ENCODE data around the gene ZNRF1.

ZNRF1 gene

DNA sequence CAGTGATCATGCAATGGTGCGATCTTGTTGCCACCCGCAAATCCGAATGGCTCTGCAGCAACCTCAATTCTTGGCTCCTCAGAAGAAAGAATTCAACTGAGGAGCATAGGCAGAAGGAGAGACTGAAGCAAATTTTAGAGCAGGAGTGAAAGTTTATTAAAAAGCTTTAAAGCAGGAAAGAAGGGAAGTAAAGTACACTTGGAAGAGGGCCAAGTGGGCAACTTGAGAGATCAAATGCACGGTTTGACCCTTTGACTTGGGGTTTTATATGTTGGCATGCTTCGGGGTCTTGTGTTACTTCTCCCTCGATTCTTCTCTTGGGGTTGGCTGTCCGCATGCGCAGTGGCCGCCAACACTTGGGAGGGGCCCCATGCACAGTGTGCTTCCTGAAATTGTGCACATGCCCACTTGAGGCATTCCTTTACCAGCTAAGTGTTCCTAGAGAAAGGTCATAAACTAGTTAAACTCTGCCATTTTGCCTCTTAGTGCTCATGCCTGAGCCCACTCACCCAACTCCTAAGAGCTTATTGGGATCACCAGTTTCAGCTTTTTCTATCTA, 36.7 kb downstream of the ZNRF1 start:
- no peak for TF ChIP-seq TAF1 (IDR thresholded peaks at IDR 0.05; ENCODE audit: borderline replicate concordance, insufficient read depth, low read length)
- no peak for TF ChIP-seq FOXP2 (optimal IDR thresholded peaks at IDR 0.05; ENCODE audit: borderline replicate concordance, extremely low read depth, extremely low read length, insufficient read depth)
- TF ChIP-seq, protein P1, sequence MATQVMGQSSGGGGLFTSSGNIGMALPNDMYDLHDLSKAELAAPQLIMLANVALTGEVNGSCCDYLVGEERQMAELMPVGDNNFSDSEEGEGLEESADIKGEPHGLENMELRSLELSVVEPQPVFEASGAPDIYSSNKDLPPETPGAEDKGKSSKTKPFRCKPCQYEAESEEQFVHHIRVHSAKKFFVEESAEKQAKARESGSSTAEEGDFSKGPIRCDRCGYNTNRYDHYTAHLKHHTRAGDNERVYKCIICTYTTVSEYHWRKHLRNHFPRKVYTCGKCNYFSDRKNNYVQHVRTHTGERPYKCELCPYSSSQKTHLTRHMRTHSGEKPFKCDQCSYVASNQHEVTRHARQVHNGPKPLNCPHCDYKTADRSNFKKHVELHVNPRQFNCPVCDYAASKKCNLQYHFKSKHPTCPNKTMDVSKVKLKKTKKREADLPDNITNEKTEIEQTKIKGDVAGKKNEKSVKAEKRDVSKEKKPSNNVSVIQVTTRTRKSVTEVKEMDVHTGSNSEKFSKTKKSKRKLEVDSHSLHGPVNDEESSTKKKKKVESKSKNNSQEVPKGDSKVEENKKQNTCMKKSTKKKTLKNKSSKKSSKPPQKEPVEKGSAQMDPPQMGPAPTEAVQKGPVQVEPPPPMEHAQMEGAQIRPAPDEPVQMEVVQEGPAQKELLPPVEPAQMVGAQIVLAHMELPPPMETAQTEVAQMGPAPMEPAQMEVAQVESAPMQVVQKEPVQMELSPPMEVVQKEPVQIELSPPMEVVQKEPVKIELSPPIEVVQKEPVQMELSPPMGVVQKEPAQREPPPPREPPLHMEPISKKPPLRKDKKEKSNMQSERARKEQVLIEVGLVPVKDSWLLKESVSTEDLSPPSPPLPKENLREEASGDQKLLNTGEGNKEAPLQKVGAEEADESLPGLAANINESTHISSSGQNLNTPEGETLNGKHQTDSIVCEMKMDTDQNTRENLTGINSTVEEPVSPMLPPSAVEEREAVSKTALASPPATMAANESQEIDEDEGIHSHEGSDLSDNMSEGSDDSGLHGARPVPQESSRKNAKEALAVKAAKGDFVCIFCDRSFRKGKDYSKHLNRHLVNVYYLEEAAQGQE (IDR thresholded peaks at IDR 0.05; ENCODE audit: insufficient read depth in 1 of 2, low read depth in 2 of 2, low read length in 2 of 2) = no peak
- TF ChIP-seq POLR2AphosphoS5 (IDR thresholded peaks at IDR 0.05; ENCODE audit: low read depth, low read length) = no peak
- no peak for TF ChIP-seq SIN3A (IDR thresholded peaks at IDR 0.05; ENCODE audit: borderline replicate concordance, insufficient read depth, low read length)

DNA sequence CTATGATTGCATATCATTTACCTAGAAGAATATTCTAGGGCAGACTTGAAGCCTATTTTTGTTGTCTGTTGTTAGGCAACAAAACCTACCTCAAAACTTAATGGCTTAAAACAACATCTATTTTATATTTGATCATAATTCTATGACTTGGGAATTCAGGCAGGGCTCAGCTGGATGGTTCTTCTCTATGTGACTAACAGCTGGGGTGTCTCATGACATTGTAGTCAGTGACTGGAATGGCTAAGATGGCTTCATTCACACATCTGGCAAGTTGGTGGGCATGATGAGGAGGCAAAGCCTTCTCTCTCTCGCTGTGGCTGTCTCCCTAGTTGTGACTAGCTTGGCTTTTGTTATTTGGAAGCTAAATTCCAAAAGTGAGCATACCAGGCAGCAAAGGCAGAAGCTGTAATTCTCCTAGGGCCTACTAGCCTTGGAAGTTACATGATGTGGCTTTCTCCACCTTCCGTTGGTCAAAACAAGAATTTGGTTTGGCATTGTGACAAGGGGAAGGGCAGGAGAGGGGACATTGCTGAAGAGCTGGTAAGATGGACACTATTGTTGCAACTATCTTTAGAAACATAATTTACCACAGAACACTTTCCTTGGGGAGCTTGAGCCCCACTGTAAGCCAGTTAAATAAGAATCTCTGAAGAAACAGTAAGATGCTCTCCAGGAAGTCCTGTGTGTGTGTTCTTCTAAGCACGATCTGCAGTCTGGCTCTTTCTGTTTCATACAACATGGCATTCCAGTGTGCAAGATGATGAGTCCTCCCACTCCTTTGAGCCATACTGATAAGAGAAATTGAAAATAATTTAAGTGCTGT, 39.4 kb downstream of the ZNRF1 start:
- no peak for TF ChIP-seq TAF1 (IDR thresholded peaks at IDR 0.05; ENCODE audit: borderline replicate concordance, insufficient read depth, low read length)
- no peak for TF ChIP-seq SIN3A (IDR thresholded peaks at IDR 0.05; ENCODE audit: borderline replicate concordance, insufficient read depth, low read length)
- no peak for TF ChIP-seq FOXP2 (optimal IDR thresholded peaks at IDR 0.05; ENCODE audit: borderline replicate concordance, extremely low read depth, extremely low read length, insufficient read depth)
- TF ChIP-seq POLR2AphosphoS5 (IDR thresholded peaks at IDR 0.05; ENCODE audit: low read depth, low read length) = no peak
- TF ChIP-seq, protein P1 (IDR thresholded peaks at IDR 0.05; ENCODE audit: insufficient read depth in 1 of 2, low read depth in 2 of 2, low read length in 2 of 2) = no peak

DNA sequence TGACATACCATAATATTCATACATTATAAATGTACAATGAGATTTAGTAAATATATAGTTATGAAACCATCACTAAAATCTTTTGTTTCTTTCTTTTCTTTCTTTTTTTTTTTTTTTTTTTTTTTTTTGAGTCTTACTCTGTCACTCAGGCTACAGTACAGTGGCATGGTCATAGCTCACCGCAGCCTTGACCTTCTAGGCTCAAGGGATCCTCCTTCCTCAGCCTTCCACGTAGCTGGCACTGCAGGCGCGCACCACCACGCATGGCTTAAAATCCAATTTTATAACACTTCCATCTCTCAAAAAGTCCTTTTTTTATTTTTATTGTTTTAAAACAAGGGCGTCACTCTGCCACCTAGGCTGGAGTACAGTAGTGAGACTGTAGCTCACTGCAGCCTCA, 41.1 kb downstream of the ZNRF1 start:
- TF ChIP-seq FOXP2 (optimal IDR thresholded peaks at IDR 0.05; ENCODE audit: borderline replicate concordance, extremely low read depth, extremely low read length, insufficient read depth) = no peak
- TF ChIP-seq, protein P1 (IDR thresholded peaks at IDR 0.05; ENCODE audit: insufficient read depth in 1 of 2, low read depth in 2 of 2, low read length in 2 of 2) = no peak
- TF ChIP-seq SIN3A (IDR thresholded peaks at IDR 0.05; ENCODE audit: borderline replicate concordance, insufficient read depth, low read length) = no peak
- TF ChIP-seq POLR2AphosphoS5 (IDR thresholded peaks at IDR 0.05; ENCODE audit: low read depth, low read length) = no peak
- TF ChIP-seq TAF1 (IDR thresholded peaks at IDR 0.05; ENCODE audit: borderline replicate concordance, insufficient read depth, low read length) = no peak

DNA sequence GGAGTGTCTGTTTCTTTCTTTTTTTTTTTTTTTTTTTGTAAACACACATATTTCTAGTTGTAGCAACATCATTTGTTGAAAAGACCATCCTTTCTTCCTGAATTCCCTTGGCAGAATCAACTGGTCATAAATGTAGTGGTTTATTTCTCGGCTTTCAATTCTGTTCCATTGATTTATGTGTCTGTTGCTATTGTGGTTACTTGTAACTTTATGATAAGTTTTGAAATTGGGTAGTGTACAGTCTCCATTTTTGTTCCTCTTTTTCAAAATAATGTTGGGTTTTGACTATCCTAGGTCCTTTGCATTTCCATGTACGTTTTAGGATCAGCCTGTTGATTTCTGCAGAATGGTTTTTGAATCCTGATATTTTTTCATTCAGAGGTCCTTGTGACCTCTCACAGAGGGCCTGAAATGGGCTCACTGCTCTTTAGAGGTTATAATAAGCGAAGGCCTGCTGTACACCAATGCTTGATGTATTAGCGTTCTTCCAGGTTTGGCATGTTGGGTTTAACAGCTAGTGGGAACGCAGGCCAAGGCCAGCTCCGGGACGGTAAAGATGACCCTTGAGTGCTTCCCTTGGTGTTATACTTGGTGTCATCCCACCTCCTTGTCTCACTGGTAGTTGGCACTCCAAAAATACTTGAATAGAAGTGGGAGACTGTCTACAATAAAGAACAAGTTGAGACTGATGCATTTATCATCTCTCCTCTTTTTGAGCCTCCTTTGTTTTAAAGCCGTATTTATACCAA, 43.8 kb downstream of the ZNRF1 start:
- TF ChIP-seq SIN3A (IDR thresholded peaks at IDR 0.05; ENCODE audit: borderline replicate concordance, insufficient read depth, low read length) = no peak
- TF ChIP-seq, protein P1 (IDR thresholded peaks at IDR 0.05; ENCODE audit: insufficient read depth in 1 of 2, low read depth in 2 of 2, low read length in 2 of 2) = no peak

All from PFSK-1 (cell line).